ENCODE data around the gene CARS1.

Gene CARS1

DNA sequence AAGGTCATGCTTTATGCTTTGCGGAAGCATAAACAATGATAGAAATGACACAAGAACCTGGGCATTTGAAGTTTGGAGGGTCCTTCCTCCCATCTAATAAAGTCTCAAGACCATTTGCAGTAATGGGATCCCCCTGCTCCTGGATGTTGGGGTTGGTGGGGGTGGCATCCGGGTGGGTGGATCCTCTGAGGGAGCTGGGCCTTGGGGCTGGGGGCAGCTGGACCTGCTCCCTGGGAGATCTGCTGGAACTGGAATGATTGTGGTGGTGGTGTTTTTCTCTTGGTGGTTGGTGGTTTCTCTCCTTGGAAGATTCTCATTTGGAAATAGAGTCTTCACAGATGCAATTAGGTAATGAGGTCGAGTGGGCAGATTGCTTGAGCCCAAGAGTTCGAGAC is 62.9 kb downstream of the CARS1 start:
- H3K4me3 ChIP-seq (ENCODE audit: low read length), result no peak overlapping the region
- no peak for DNase-seq (ENCODE audit: low read depth)
- TF ChIP-seq, protein P1, sequence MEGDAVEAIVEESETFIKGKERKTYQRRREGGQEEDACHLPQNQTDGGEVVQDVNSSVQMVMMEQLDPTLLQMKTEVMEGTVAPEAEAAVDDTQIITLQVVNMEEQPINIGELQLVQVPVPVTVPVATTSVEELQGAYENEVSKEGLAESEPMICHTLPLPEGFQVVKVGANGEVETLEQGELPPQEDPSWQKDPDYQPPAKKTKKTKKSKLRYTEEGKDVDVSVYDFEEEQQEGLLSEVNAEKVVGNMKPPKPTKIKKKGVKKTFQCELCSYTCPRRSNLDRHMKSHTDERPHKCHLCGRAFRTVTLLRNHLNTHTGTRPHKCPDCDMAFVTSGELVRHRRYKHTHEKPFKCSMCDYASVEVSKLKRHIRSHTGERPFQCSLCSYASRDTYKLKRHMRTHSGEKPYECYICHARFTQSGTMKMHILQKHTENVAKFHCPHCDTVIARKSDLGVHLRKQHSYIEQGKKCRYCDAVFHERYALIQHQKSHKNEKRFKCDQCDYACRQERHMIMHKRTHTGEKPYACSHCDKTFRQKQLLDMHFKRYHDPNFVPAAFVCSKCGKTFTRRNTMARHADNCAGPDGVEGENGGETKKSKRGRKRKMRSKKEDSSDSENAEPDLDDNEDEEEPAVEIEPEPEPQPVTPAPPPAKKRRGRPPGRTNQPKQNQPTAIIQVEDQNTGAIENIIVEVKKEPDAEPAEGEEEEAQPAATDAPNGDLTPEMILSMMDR (conservative IDR thresholded peaks at IDR 0.05; ENCODE audit: low read length), result no peak

DNA sequence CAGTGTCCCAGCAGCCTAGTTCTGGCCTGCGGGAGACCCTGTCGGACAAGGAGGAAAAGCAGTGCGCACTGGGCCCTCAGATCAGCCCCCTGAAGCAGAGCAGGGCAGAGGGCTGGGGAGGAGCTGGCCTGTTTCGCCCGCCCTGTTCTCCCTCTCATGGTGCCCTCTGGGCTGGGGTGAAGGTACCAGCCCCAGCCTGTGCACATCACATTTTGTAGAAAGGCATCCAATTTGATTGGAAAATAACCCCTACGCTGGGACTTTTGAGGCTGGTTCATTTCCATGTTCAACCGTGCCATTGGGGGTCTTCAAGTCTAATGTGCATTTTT is 64.3 kb downstream of the CARS1 start:
- TF ChIP-seq, protein P1 (conservative IDR thresholded peaks at IDR 0.05; ENCODE audit: low read length), result no peak
- DNase-seq (ENCODE audit: low read depth), result no peak

DNA sequence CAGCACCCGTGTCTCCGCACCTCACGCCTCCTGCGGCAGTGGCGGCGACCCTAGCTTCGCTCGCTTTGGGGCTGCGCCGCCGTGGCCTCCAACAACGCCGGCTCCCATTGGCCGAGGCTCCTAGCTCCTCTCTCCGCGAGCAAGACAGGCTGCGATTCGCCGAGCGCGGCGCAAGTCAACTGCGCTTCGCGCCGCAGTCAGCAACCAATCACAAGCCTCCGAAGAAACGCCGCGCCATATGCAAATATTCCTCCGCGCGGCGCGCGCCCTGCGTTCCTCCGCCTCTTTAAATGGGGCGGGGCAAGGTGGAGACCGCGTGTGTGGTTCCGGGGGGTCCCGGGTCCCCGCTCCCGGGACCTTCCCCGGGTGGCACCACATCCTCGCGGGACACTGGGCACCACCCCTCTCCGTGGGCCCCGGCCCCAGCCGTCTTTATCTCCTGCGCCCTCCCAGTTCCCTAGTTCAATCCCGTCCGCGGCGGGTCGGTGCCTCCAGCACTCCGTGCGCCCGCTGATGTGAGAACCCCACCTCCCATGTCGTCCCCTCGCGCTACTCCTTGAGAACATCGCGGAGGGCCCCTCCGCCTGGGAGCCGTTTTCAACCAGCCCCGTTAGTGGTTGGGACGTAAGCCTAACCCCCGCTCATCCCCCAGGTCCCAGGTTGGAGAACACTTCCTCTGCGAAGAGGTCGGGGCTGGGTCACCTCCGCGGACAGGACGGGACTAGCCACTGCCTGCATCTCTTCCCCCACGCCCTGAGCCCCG is 64.8 kb downstream of the CARS1 start, which contains the start of gene NAP1L4:
NAP1L4 (minus strand) TSS at position 96 of the 763 bp plus-strand sequence. CDS start 13,109 bp downstream, outside the sequence.
- TF ChIP-seq, protein P1 (conservative IDR thresholded peaks at IDR 0.05; ENCODE audit: low read length), result no peak
- DNase-seq (ENCODE audit: low read depth), result peak; percentile 94

More for the DNA sequence above, 64.3 kb downstream of the CARS1 start:
- H3K4me3 ChIP-seq (ENCODE audit: low read length), result peak overlapping the region; percentile 86

DNA sequence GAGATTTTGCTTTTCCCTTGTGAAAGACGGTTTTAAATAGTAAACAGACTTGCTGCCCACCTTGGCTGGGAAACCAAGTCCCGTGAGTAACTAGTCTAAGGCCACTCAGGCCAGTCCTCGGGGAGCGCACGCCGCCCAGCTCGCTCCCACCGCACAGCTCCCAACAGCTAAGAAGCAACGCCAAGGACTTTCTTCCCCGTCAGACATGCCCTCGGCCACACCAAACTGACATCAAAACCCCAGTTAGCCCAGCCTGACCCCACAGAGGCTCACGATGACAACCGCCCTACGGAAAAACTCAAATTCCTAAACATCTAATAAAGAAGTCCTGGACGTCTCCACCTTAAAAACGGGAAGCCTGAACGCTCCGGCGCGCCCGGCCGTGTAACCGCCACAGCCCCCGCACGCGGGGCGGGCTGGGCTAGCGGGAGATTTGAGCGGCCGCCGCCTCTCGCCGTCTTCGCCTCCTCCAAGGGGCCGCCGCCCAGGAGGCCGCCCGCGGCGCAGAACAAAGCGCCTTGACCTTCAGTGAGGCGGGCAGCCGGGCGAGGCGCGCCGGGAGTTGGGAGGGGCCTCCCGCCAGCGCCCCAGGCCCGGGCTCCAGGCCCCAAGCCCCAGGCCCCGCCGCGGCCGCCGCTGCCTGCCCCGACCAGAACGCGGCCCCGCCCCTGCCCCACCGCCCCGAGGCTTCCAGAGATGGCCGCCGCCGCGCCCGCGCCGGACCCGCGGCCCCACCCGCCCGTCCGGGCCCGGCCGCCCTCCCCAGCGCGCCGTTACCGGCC is 65.6 kb downstream of the CARS1 start:
- DNase-seq (ENCODE audit: low read depth), result peak; percentile 29
- H3K4me3 ChIP-seq (ENCODE audit: low read length), result peak overlapping the region; percentile 86
- TF ChIP-seq, protein P1 (conservative IDR thresholded peaks at IDR 0.05; ENCODE audit: low read length), result no peak

More for the DNA sequence above, 64.8 kb downstream of the CARS1 start, which contains the start of gene NAP1L4:
- H3K4me3 ChIP-seq (ENCODE audit: low read length), result peak within 1 kb of the TSS; percentile 86

DNA sequence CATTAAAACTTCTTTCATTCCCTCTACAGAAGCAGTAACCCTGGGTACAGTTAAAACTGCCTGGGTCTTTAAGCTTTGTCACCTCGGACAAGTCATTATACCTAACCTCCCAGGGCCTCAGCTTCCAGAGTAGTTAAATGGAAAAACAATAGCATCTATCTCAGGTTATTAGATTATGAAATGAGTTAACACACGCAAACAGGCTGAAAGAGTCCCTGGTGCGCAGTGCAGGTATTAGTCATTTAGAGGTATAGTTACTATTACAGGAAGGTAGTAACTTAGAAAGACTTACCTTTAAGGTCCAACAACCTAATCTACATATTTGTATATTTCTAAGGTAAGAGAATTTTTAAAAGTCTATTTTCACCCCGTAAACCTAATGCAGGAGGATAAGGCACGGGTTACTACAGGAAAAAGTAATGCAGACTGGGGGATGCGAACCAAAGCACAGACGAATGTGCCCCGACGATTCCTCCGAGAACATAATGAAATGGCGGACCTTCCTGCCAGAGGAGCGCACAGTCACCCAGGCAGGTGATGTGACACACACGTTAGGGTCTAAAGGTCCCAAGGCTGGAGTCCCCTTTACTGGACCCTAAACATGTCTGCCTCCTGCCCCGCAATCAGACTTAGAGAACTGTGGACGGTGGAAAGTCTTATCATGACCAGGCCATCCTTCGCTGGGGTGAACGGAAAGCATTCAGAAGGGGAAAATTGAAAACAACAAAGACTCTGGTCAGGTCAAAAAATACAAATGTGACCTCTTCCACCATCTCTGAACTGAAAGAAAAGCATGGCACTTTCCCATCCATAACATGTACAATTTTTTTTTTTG is 66.4 kb downstream of the CARS1 start:
- no peak for DNase-seq (ENCODE audit: low read depth)
- TF ChIP-seq, protein P1 (conservative IDR thresholded peaks at IDR 0.05; ENCODE audit: low read length), result no peak
- H3K4me3 ChIP-seq (ENCODE audit: low read length), result peak overlapping the region; percentile 86

DNA sequence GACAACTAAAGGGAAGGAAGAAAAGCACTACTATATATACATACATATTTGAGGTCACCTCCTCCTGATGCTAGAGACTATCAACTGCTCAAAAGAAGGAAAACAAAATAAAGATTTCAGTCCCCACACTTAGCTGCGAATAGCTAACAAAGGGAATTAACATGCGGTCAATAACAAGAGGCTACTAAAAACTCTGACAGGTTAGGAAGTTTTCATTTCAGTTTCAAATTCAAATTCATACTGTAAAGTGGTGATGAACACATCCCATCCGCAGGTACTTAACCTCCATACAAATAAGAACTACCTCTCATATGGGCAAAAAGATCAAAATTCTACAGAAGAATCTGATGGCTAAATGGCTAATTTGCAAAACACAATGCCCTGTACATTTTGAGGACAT is 67.7 kb downstream of the CARS1 start:
- TF ChIP-seq, protein P1 (conservative IDR thresholded peaks at IDR 0.05; ENCODE audit: low read length), result no peak
- no peak for DNase-seq (ENCODE audit: low read depth)
- H3K4me3 ChIP-seq (ENCODE audit: low read length), result peak overlapping the region; percentile 86

Data from AG10803 (cell line).